ENCODE measurements around the gene TBC1D22B.

DNA sequence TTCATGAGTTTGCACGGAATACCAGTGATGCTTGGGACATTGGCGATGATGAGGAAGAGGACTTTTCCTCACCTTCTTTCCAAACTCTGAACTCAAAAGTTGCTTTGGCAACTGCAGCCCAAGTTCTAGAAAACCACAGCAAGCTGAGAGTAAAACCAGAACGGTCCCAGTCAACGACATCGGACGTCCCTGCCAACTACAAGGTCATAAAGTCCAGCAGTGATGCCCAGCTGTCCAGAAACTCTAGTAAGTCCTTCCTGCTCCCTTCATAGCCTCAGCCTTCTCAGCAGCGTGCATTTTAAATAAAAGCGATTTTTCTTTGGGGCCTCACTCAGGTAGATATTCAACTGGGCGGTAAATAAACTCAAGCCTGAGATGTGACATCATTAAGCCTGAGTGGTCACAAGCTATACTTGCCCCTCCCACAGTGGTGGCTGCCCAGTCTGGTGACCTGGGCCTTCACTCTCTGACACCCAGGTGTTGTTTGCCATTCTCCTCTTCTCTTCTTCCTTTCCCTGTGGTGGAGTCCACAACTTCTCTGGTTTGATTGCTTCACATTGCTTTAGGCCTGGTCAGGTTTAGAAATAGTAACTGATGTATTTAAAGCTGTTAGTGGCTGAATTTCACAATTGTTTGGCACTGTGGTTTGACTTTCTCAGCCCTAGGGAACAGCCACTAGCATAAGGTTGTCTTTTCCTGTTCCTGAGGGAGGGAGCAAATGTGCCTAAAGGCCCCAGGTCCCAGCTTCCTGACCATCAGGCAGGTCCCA is 22.0 kb downstream of the TBC1D22B start:
- TF ChIP-seq CTCF (IDR thresholded peaks at IDR 0.05): no peak
- TF ChIP-seq POLR2A (IDR thresholded peaks at IDR 0.05): no peak

All from lower leg skin (tissue), 3 donors.